Astrocyte of the spinal cord (primary cell): ENCODE data around the gene NRXN2.

Experiments used
- DNase-seq: peaks from one replicate; pipeline ENCODE4 v3.0.0; 2011; ENCODE audit warnings: low read depth, low spot score
- H3K4me3 ChIP-seq: 2 replicates; pipeline ENCODE4 v1.5.1; 2011; ENCODE audit warnings: low read depth, mild to moderate bottlenecking, low read length, moderate library complexity
- in situ Hi-C: cut with HindIII; loops from 2 replicates; pipeline ENCODE4 v1.10.0; 2017; ENCODE audit warnings: low sequenced_read_pairs
- TF ChIP-seq, protein P1 (sequence below): IDR thresholded peaks from 2 replicates; pipeline ENCODE4 v1.5.1; 2012; ENCODE audit warnings: low read depth, mild to moderate bottlenecking, low read length, inconsistent platforms

NRXN2 gene

DNA sequence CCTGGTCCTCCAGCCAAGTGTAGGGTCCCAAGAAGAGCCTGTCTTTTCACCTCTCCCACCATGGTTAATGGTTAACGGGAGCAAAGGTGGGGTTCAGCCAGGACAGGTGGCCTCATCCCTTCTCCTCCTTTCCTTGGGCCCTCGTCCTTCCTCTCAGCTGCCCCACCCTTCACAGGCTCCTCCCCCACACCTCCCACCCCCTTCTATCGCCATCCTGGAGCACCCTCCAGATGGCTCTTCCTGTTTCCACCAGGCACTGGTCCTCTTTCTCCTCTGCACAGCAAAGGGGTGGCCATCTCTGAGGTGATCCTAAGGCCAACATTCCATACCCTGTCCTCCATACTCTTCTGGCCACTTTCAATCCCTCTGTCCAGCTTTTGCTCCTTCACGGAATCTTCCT is 83.1 kb downstream of the NRXN2 start:
- no peak for DNase-seq
- in situ Hi-C loops, result no loop called here
- no peak overlapping the region for H3K4me3 ChIP-seq
- TF ChIP-seq, protein P1, sequence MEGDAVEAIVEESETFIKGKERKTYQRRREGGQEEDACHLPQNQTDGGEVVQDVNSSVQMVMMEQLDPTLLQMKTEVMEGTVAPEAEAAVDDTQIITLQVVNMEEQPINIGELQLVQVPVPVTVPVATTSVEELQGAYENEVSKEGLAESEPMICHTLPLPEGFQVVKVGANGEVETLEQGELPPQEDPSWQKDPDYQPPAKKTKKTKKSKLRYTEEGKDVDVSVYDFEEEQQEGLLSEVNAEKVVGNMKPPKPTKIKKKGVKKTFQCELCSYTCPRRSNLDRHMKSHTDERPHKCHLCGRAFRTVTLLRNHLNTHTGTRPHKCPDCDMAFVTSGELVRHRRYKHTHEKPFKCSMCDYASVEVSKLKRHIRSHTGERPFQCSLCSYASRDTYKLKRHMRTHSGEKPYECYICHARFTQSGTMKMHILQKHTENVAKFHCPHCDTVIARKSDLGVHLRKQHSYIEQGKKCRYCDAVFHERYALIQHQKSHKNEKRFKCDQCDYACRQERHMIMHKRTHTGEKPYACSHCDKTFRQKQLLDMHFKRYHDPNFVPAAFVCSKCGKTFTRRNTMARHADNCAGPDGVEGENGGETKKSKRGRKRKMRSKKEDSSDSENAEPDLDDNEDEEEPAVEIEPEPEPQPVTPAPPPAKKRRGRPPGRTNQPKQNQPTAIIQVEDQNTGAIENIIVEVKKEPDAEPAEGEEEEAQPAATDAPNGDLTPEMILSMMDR, result no peak

DNA sequence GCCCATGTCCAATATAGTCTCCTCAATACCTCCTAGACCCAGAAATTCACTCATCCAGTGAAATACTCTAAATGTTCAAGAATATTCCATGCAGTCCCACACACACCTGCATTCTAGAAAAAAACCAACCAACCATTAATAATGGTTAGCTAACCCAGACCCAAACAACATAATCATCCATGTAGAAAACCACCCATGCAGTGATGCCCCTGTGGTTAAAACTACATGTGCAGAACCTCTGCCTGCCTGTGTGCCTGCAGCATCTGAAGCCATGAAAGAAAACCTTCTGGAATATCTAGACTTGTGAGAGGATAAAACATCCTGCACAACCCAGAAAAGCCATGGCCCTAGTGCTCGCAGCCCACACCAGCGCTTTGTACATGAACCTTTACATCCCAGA is 84.2 kb downstream of the NRXN2 start:
- no peak for DNase-seq
- in situ Hi-C loops, result no loop called here
- TF ChIP-seq, protein P1, result no peak
- no peak overlapping the region for H3K4me3 ChIP-seq

DNA sequence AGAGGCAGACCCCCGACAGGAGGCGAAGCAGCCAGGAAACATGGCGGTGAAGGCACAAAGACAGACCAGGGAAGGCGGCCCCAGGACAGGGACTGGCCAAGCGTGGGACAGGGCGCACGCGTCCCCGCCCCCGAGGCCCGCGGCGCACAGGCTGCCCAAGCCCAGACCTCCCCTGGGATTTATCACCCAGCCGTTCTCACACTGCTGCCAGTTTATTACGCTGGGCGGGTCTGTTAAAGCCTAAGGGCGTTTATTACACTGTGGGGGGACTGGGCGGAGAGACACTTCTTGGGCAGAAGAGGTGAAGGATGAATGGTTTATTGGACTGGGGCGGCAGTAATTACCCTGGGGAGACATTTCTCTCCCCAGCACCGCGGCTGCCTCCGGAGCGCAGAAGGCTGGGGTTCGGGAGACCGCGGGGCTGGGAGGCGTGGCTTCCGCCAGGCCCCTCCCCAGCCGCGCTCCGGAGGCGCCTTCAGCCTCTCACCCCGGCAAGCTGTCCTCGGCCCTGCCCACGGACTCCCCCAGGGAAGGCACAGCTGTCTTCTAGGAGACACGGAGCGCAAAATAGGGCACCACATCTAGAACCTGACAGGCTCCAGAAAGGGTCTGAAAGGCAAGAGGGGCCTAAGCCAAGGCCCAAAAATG is 84.9 kb downstream of the NRXN2 start:
- H3K4me3 ChIP-seq, result no peak overlapping the region
- TF ChIP-seq, protein P1, result no peak
- no peak for DNase-seq
- in situ Hi-C loops, result no loop called here

DNA sequence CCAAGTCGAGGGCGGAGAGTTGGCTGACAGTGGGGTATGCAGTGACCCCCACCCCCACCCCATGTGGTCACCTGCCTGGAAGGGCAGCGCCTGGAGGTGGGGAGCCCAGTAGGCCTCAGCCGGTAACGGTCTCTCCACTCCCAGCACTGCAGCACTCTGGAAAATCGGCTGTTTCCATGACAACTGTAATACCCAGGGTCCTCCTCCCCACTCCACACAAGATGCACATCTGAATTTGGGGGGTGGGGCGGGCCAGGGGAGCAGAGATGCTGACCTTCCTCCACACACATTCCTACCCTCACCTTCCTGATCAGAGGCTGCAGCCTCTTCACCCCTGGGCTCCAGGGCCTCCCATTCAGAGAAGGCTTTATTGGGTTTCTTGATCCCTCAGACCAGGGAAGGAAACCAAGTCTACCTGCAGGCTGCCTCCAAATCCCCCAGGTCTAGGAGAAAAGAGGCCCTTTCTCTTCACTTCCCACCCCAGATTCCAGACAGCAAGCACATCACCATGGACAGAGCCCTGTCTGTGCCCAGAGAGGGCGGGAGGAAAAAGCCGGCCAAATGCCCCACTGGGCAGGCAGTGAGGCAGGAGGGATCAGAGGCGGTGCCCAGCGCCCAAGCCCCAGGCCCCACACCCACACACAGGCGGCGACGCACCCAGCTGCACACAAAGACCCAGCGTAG is 85.5 kb downstream of the NRXN2 start:
- no peak overlapping the region for H3K4me3 ChIP-seq
- in situ Hi-C loops, result no loop called here
- TF ChIP-seq, protein P1, result no peak
- DNase-seq, result no peak

DNA sequence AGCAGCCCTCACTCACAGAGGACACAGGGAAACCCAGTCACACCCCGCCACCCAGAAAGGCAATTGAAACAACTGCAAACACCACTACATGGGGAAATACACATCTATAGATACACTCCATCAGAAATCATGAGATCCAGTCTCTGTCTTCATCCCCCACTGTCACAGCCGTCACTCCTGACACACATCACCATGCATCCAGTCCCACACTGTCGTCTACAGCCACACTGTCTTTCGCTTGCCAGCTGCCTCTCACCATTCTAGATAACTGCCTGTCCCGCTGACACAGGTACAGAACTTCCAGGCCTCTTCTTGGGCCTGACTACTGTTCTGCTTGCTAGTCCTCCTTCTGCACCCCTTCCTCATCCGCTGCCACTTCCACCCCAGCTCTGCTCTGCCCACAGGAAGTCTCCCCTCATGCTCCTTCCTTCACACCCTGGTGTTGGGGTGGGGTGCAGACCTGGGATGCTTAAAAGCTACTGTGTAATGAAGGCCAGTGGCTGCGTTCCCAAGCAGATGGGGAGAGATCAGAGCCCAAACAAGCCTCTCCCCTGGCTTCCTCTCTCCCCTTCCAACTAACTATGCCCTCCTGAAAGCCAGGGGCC is 89.3 kb downstream of the NRXN2 start:
- TF ChIP-seq, protein P1, result no peak
- no peak for DNase-seq
- H3K4me3 ChIP-seq, result no peak overlapping the region
- in situ Hi-C loops, result no loop called here

DNA sequence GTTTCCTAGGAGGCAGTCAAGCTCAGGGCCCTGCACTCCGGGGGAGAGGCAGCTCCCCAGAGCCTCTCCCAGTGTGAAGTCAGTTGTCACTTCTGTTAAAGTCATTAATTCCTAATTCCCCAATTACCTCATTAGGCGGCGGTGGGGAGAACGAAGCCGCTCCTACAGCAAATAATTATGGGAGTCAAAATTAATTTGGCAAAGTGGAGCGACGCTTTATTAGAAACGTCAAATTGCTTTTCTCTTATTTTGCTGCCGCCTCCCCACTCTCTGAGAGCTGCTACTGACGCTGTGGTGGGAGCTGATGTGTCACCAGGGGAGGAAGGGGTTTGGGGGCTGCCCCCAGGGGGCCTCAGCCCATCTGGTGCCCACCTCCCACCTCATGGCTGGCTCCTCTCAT is 90.3 kb downstream of the NRXN2 start:
- DNase-seq, result no peak
- in situ Hi-C loops, result no loop called here
- TF ChIP-seq, protein P1, result no peak
- H3K4me3 ChIP-seq, result no peak overlapping the region
